HG03460 (cell line): ENCODE measurements around the gene PHKB.
"Not testable (repeated sequence)": the region's sequence is repeated elsewhere in the genome, so short reads cannot be mapped to it uniquely, and the experiment has no call there.

Source experiments
- ATAC-seq: cut with Tn5 transposase; IDR thresholded peaks from one replicate; pipeline ENCODE4 v1.9.1; 2021; ENCODE audit not compliant: unreplicated experiment

Gene PHKB

GRCh38 chr16:47460711-47461597 lies at the start of gene PHKB, which contains the start of gene ITFG1:
PHKB (plus strand) TSS chr16:47461331; CDS start chr16:47461351, 20 bp downstream.
ITFG1 (minus strand) TSS chr16:47461063; CDS start chr16:47461045, 18 bp downstream.
- peak; percentile 72 for ATAC-seq

GRCh38 chr16:47413041-47413440 lies 48.1 kb upstream of the PHKB start:
- ATAC-seq: no peak

- ATAC-seq: no peak
These were observed 44.3 kb upstream of the PHKB start for GRCh38 chr16:47416869-47417268.

- ATAC-seq: no peak
These were observed 36.3 kb upstream of the PHKB start for GRCh38 chr16:47424846-47425245.

GRCh38 chr16:47426806-47427205 lies 34.3 kb upstream of the PHKB start:
- no peak for ATAC-seq

- ATAC-seq: no peak
These were observed 29.2 kb upstream of the PHKB start for GRCh38 chr16:47431960-47432359.

GRCh38 chr16:47434274-47434673 lies 26.9 kb upstream of the PHKB start:
- not testable (repeated sequence) for ATAC-seq

GRCh38 chr16:47440066-47440465 lies 21.1 kb upstream of the PHKB start:
- not testable (repeated sequence) for ATAC-seq

- not testable (repeated sequence) for ATAC-seq
These were observed 18.2 kb upstream of the PHKB start for GRCh38 chr16:47442884-47443283.

GRCh38 chr16:47446431-47446830 lies 14.7 kb upstream of the PHKB start:
- no peak for ATAC-seq

GRCh38 chr16:47448830-47449575 lies 12.1 kb upstream of the PHKB start:
- ATAC-seq: no peak

- no peak for ATAC-seq
These were observed 11.3 kb upstream of the PHKB start for GRCh38 chr16:47449788-47450187.

GRCh38 chr16:47458331-47458730 lies 2.8 kb upstream of the PHKB start:
- no peak for ATAC-seq

GRCh38 chr16:47459603-47460002 lies 1.5 kb upstream of the PHKB start:
- no peak for ATAC-seq

- no peak for ATAC-seq
These were observed 796 bp upstream of the PHKB start for GRCh38 chr16:47460359-47460710.

GRCh38 chr16:47461598-47462266 lies 601 bp downstream of the PHKB start:
- ATAC-seq: no peak

GRCh38 chr16:47463771-47464624 lies 2.9 kb downstream of the PHKB start:
- no peak for ATAC-seq

GRCh38 chr16:47465919-47466630 lies 4.9 kb downstream of the PHKB start:
- ATAC-seq: no peak

- no peak for ATAC-seq
These were observed 6.4 kb downstream of the PHKB start for GRCh38 chr16:47467501-47467900.
